ENCODE results near the gene SLC9C1. TPM values are rescaled to one million over a fixed set of nuclear protein-coding genes. Genes with fewer than 3 reads are reported as not detected.

SLC9C1 gene
- total RNA-seq, 1 donor from 2014 or later: 2.2 TPM

- no peak overlapping the region for H3K4me3 ChIP-seq (ENCODE audit: low read depth, low read length)
- peaks cover 1% of the 10 kb centered on the region for H3K36me3 ChIP-seq (ENCODE audit: control insufficient read depth, insufficient read depth, low read length)
- no peak for TF ChIP-seq CTCF (IDR thresholded peaks at IDR 0.05; ENCODE audit: insufficient read depth, low read length, poor library complexity, severe bottlenecking)
- DNase-seq (ENCODE audit: low read depth): no peak
- no peaks in the 10 kb centered on the region for H3K27me3 ChIP-seq (ENCODE audit: control insufficient read depth, insufficient read depth, low read length)
Observed at GRCh38 chr3:112122870-112123269, 171.1 kb downstream of the SLC9C1 start.

GRCh38 chr3:112121577-112122547 is 172.2 kb downstream of the SLC9C1 start:
- Histone ChIP-seq H3K36me3 (ENCODE audit: control insufficient read depth, insufficient read depth, low read length) (peaks cover 1% of the 10 kb centered on the region), H3K27me3 (ENCODE audit: control insufficient read depth, insufficient read depth, low read length) (no peaks in the 10 kb centered on the region), H3K4me3 (ENCODE audit: low read depth, low read length) (no peak overlapping the region)
- no peak for TF ChIP-seq CTCF (IDR thresholded peaks at IDR 0.05; ENCODE audit: insufficient read depth, low read length, poor library complexity, severe bottlenecking)
- no peak for DNase-seq (ENCODE audit: low read depth)

GRCh38 chr3:112119962-112120836 is 173.8 kb downstream of the SLC9C1 start:
- no peaks in the 10 kb centered on the region for H3K27me3 ChIP-seq (ENCODE audit: control insufficient read depth, insufficient read depth, low read length)
- H3K4me3 ChIP-seq (ENCODE audit: low read depth, low read length): no peak overlapping the region
- peaks cover 3% of the 10 kb centered on the region for H3K36me3 ChIP-seq (ENCODE audit: control insufficient read depth, insufficient read depth, low read length)
- no peak for DNase-seq (ENCODE audit: low read depth)
- no peak for TF ChIP-seq CTCF (IDR thresholded peaks at IDR 0.05; ENCODE audit: insufficient read depth, low read length, poor library complexity, severe bottlenecking)

- no peak for DNase-seq (ENCODE audit: low read depth)
- Histone ChIP-seq H3K27me3 (ENCODE audit: control insufficient read depth, insufficient read depth, low read length) (no peaks in the 10 kb centered on the region), H3K36me3 (ENCODE audit: control insufficient read depth, insufficient read depth, low read length) (peaks cover 3% of the 10 kb centered on the region), H3K4me3 (ENCODE audit: low read depth, low read length) (no peak overlapping the region)
- TF ChIP-seq CTCF (IDR thresholded peaks at IDR 0.05; ENCODE audit: insufficient read depth, low read length, poor library complexity, severe bottlenecking): no peak
Observed at GRCh38 chr3:112117841-112118571, 176.0 kb downstream of the SLC9C1 start.

GRCh38 chr3:112117415-112117814 is 176.6 kb downstream of the SLC9C1 start:
- no peak for DNase-seq (ENCODE audit: low read depth)
- H3K36me3 ChIP-seq (ENCODE audit: control insufficient read depth, insufficient read depth, low read length): peaks cover 4% of the 10 kb centered on the region
- no peak for TF ChIP-seq CTCF (IDR thresholded peaks at IDR 0.05; ENCODE audit: insufficient read depth, low read length, poor library complexity, severe bottlenecking)
- H3K27me3 ChIP-seq (ENCODE audit: control insufficient read depth, insufficient read depth, low read length): no peaks in the 10 kb centered on the region
- H3K4me3 ChIP-seq (ENCODE audit: low read depth, low read length): no peak overlapping the region

Measured in kidney epithelial cell (primary cell).